OCI-LY7 (cell line): ENCODE measurements around the gene ANKRD42. TPM values are rescaled to one million over a fixed set of nuclear protein-coding genes. Genes with fewer than 3 reads are reported as not detected.
"Not testable (repeated sequence)": the region's sequence is repeated elsewhere in the genome, so short reads cannot be mapped to it uniquely, and the experiment has no call there.

Experiments used
- BruUV-seq: library from RNA; stranded (reverse); fragments of 400-500 nt; replicated peaks from 2 replicates; lab custom pipeline; 2021; lab: Mats Ljungman, UMichigan
- CTCF ChIA-PET: fragments of 300-600 bp; sonication (Branson Sonifier 250); formaldehyde crosslinking; loops from one replicate; lab custom pipeline; 2022; ENCODE audit warnings: antibody characterized with exemption; ENCODE audit not compliant: unreplicated experiment; lab: Charles Lee
- POLR2A ChIA-PET: fragments of 300-600 bp; sonication (Branson Sonifier 250); formaldehyde crosslinking; loops from one replicate; lab custom pipeline; 2022; ENCODE audit warnings: antibody characterized with exemption; lab: Charles Lee
- DNase-seq: peaks from one replicate; pipeline ENCODE4 v3.0.0-alpha.2; 2015; ENCODE audit warnings: low spot score
- H2AFZ ChIP-seq: fragments of 200-600 bp; sonication (generic), shearing (Covaris generic); 2 replicates; pipeline ENCODE4 v1.6.1; 2014; ENCODE audit warnings: mild to moderate bottlenecking, antibody characterized with exemption, low read length, moderate library complexity
- H3K27ac ChIP-seq: fragments of 200-600 bp; sonication (generic); 2 replicates; pipeline ENCODE4 v1.5.1; 2014; ENCODE audit warnings: mixed run types, low read depth, mild to moderate bottlenecking, moderate library complexity, low read length, inconsistent platforms; ENCODE audit not compliant: poor library complexity, severe bottlenecking
- H3K36me3 ChIP-seq: fragments of 200-600 bp; sonication (generic); 2 replicates; pipeline ENCODE4 v1.6.1; 2014; ENCODE audit warnings: mild to moderate bottlenecking, antibody characterized with exemption, low read length, moderate library complexity, mixed read lengths; ENCODE audit not compliant: insufficient read depth
- H3K4me1 ChIP-seq: fragments of 200-600 bp; sonication (generic); 2 replicates; pipeline ENCODE4 v1.5.1; 2014; ENCODE audit warnings: mild to moderate bottlenecking, low read length; ENCODE audit not compliant: insufficient read depth, poor library complexity, severe bottlenecking
- H3K4me2 ChIP-seq: fragments of 200-600 bp; sonication (generic); 2 replicates; pipeline ENCODE4 v1.6.1; 2014; ENCODE audit warnings: mild to moderate bottlenecking, low read length
- H3K4me3 ChIP-seq: fragments of 200-600 bp; sonication (generic); 2 replicates; pipeline ENCODE4 v1.5.1; 2014; ENCODE audit warnings: mild to moderate bottlenecking, low read depth, low read length; ENCODE audit not compliant: poor library complexity, severe bottlenecking
- H3K79me2 ChIP-seq: fragments of 200-600 bp; sonication (generic); 2 replicates; pipeline ENCODE4 v1.6.1; 2016; ENCODE audit warnings: low read depth, mild to moderate bottlenecking, low read length, moderate library complexity, mixed read lengths; ENCODE audit not compliant: insufficient read depth
- H3K9me2 ChIP-seq: fragments of 200-600 bp; sonication (generic); 2 replicates; pipeline ENCODE4 v1.6.1; 2016; ENCODE audit warnings: mild to moderate bottlenecking, low read length, mixed read lengths; ENCODE audit not compliant: insufficient read depth
- H3K9me3 ChIP-seq: fragments of 200-600 bp; sonication (generic); 2 replicates; pipeline ENCODE4 v1.6.1; 2014; ENCODE audit warnings: mild to moderate bottlenecking, mixed run types, low read length, mixed read lengths
- H4K20me1 ChIP-seq: fragments of 200-600 bp; sonication (generic); 2 replicates; pipeline ENCODE4 v1.6.1; 2014; ENCODE audit warnings: mild to moderate bottlenecking, antibody characterized with exemption, low read length, moderate library complexity, mixed read lengths; ENCODE audit not compliant: insufficient read depth
- EZH2phosphoT487 ChIP-seq: fragments of 200-600 bp; sonication (generic); IDR thresholded peaks from 2 replicates; pipeline ENCODE4 v1.6.1; 2018; ENCODE audit warnings: low read depth, borderline replicate concordance, mild to moderate bottlenecking, mixed run types, antibody characterized with exemption, low read length, moderate library complexity, mixed read lengths
- intact Hi-C: fragments of 100-400 bp; cut with micrococcal nuclease; formaldehyde crosslinking; loops from one replicate; pipeline ENCODE4 v1.10.0; 2022; ENCODE audit not compliant: unreplicated experiment
- total RNA-seq, 2 experiments: library from RNA; depleted of rRNA in 1 of 2; stranded (reverse); fragments of >200 nt in 1 of 2; shearing (Covaris generic) in 1 of 2; gene quantifications; 2 replicates each; pipeline ENCODE4 v1.2.3, GENCODE V29; 2014 to 2022
- TF ChIP-seq, protein P1 (sequence below): fragments of 200-600 bp; sonication (generic); conservative IDR thresholded peaks from 2 replicates; pipeline ENCODE4 v1.5.1; 2014; ENCODE audit warnings: mild to moderate bottlenecking, antibody characterized with exemption, low read length, moderate library complexity, mixed read lengths

The ANKRD42 gene
- total RNA-seq, 2 experiments from 2014 or later = 2.2 to 3.3 TPM

DNA sequence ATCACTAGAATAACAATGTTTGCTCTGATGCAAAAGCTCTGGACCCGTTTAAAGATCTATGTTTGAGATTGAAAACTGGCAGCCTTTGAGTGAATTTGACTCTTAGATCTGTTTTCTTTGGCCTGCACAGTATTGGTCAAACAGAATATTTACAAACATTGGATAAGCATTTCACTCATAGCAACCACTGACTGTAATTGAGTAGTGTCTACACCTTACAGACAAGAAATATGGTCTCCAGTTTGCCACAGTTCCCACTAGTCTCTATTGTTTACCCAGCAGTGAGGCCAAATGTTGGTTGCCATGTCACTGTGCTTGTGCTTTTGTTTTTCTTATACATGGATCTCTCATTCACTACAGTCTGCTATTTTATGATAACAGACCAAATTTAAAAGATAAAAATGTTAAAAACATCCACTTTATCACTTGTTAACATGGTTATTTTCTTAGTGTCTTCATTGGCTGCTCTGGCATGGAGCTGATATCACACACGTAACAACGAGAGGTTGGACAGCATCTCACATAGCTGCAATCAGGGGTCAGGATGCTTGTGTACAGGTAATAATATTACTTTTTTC lies 12.2 kb downstream of the ANKRD42 start:
- Histone ChIP-seq H3K27ac (no peak overlapping the region), H3K4me3 (no peak overlapping the region)
- CTCF ChIA-PET = no interaction called here

DNA sequence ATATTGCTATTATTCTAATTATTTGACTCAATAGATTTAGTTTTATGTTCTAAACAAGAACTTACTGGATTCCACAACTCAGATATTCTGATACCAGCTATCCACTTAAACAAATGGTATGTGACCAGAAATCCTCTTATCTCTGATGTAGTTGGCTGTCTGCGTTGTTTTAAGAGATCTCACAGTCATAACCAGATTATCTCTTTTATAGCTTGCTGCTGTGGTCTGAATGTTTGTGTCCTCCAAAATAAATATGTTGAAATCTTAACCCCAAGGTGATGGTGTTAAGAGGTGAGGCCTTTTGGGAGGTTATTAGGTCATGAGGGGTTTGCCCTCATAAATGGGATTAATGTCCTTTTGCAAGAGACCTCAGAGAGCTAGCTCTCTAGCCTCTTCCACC lies 12.7 kb downstream of the ANKRD42 start:
- ChIA-PET CTCF (no interaction called here), POLR2A (interaction anchor here (0.9 kb wide), 1 partner anchor 43 kb away, joined by 3 read pairs; no protein-coding TSS in a partner anchor)
- no peaks in the 10 kb centered on the region for H3K4me1 ChIP-seq
- no peak overlapping the region for H3K27ac ChIP-seq
- TF ChIP-seq, protein P1, sequence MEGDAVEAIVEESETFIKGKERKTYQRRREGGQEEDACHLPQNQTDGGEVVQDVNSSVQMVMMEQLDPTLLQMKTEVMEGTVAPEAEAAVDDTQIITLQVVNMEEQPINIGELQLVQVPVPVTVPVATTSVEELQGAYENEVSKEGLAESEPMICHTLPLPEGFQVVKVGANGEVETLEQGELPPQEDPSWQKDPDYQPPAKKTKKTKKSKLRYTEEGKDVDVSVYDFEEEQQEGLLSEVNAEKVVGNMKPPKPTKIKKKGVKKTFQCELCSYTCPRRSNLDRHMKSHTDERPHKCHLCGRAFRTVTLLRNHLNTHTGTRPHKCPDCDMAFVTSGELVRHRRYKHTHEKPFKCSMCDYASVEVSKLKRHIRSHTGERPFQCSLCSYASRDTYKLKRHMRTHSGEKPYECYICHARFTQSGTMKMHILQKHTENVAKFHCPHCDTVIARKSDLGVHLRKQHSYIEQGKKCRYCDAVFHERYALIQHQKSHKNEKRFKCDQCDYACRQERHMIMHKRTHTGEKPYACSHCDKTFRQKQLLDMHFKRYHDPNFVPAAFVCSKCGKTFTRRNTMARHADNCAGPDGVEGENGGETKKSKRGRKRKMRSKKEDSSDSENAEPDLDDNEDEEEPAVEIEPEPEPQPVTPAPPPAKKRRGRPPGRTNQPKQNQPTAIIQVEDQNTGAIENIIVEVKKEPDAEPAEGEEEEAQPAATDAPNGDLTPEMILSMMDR = no peak
- TF ChIP-seq EZH2phosphoT487 = no peak
- no peaks in the 10 kb centered on the region for H3K9me2 ChIP-seq
- H3K9me3 ChIP-seq = no peaks in the 10 kb centered on the region
- H4K20me1 ChIP-seq = no peaks in the 10 kb centered on the region
- H3K79me2 ChIP-seq = no peaks in the 10 kb centered on the region
- H3K4me3 ChIP-seq = no peak overlapping the region
- intact Hi-C loops = no loop called here
- no peak overlapping the region for H2AFZ ChIP-seq
- no TSS peak for BruUV-seq
- no peaks in the 10 kb centered on the region for H3K36me3 ChIP-seq
- no peak for DNase-seq
- no peak overlapping the region for H3K4me2 ChIP-seq

More for the DNA sequence above, 12.2 kb downstream of the ANKRD42 start:
- Histone ChIP-seq H3K36me3 (no peaks in the 10 kb centered on the region), H3K4me1 (no peaks in the 10 kb centered on the region), H4K20me1 (no peaks in the 10 kb centered on the region), H3K79me2 (no peaks in the 10 kb centered on the region), H3K9me3 (no peaks in the 10 kb centered on the region), H3K4me2 (no peak overlapping the region), H3K9me2 (no peaks in the 10 kb centered on the region), H2AFZ (no peak overlapping the region)
- intact Hi-C loops = no loop called here
- no peak for TF ChIP-seq EZH2phosphoT487
- TF ChIP-seq, protein P1 = no peak
- POLR2A ChIA-PET = interaction anchor here (0.9 kb wide), 1 partner anchor 44 kb away, joined by 3 read pairs; no protein-coding TSS in a partner anchor
- BruUV-seq = no TSS peak
- DNase-seq = no peak

DNA sequence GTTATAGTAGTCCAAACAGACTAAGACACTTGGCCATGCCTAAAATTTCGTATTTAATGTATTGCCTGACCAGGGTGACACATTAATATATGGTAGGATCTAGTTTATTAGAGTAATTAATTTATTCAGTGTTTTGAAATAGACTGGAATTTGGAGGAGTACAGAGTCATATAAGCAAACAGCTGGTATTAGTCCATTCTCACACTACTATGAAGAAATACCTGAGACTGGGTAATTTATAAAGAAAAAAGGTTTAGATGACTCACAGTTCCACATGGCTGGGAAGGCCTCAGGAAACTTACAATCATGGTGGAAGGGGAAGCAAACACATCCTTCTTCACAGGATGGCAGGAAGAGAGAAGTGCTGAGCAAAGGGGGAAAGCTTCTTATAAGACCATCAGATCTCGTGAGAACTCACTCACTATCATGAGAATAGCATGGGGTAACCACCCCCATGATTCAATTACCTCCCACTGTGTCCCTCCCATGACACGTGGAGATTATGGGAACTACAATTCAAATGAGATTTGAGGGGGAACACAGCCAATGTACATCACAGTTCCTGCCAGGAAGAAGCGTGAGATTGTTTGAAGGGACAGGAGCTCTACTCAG lies 13.4 kb downstream of the ANKRD42 start:
- intact Hi-C loops, CTCF ChIA-PET, H3K9me2 ChIP-seq, H3K9me3 ChIP-seq, H3K36me3 ChIP-seq, H3K79me2 ChIP-seq, H3K4me2 ChIP-seq, BruUV-seq, H3K27ac ChIP-seq, H3K4me3 ChIP-seq, H2AFZ ChIP-seq, H4K20me1 ChIP-seq, DNase-seq, H3K4me1 ChIP-seq: not testable (repeated sequence)
- POLR2A ChIA-PET = interaction anchor here (1.4 kb wide), 1 partner anchor 340 kb away, joined by 5 read pairs; no protein-coding TSS in a partner anchor
